Heart right ventricle (tissue), 16 donors: ENCODE data around the gene EXT2. TPM values are rescaled to one million over a fixed set of nuclear protein-coding genes. Genes with fewer than 3 reads are reported as not detected.

Source experiments
- ATAC-seq, 8 donors: fragments of 200-7000 bp; cut with Tn5 transposase; one replicate each; pipeline ENCODE4 v1.9.1; 2020; ENCODE audit warnings: mild to moderate bottlenecking in 8 of 8, moderate library complexity in 8 of 8, moderate number of reproducible peaks in 1 of 8
- DNase-seq, 2 donors: peaks; one replicate each; pipeline ENCODE4 v3.0.0-alpha.2; 2020
- H3K27ac ChIP-seq, 10 donors: fragments of 200-600 bp; sonication (generic) in 2 of 10; one replicate each; pipeline versions ENCODE4 v1.5.0 to v1.8.0; 2020 to 2022; ENCODE audit warnings: mild to moderate bottlenecking in 3 of 10
- H3K27me3 ChIP-seq, 7 donors: fragments of 200-600 bp; one replicate each; pipeline ENCODE4 v1.8.0; 2021 to 2022; ENCODE audit warnings: mild to moderate bottlenecking in 2 of 7
- H3K36me3 ChIP-seq, 9 donors: fragments of 200-600 bp; sonication (generic) in 1 of 9; one replicate each; pipeline versions ENCODE4 v1.5.0 to v1.8.0; 2020 to 2022; ENCODE audit warnings: mild to moderate bottlenecking in 2 of 9
- H3K4me1 ChIP-seq, 9 donors: fragments of 200-600 bp; sonication (generic) in 1 of 9; one replicate each; pipeline versions ENCODE4 v1.5.0 to v1.8.0; 2020 to 2022; ENCODE audit warnings: mild to moderate bottlenecking in 4 of 9
- H3K4me3 ChIP-seq, 10 donors: fragments of 200-600 bp; sonication (generic) in 2 of 10; one replicate each; pipeline versions ENCODE4 v1.5.0 to v1.8.0; 2020 to 2022; ENCODE audit warnings: mild to moderate bottlenecking in 7 of 10, moderate library complexity in 2 of 10
- H3K9me3 ChIP-seq, 11 donors: fragments of 200-600 bp in 10 of 11; sonication (generic) in 2 of 11; one replicate each; pipeline versions ENCODE4 v1.5.0 to v1.8.0; 2013 to 2022; ENCODE audit warnings: mild to moderate bottlenecking in 2 of 11, control low read depth in 1 of 11, moderate library complexity in 1 of 11
- CTCF ChIP-seq, 9 donors: fragments of 200-600 bp; sonication (generic) in 2 of 9; IDR thresholded peaks; one replicate each; pipeline versions ENCODE4 v1.5.0 to v1.8.0; 2021 to 2022; ENCODE audit warnings: antibody characterized with exemption in 9 of 9, mild to moderate bottlenecking in 5 of 9, moderate library complexity in 1 of 9
- WGBS, 2 donors: extraction: QIAGEN DNeasy Blood & Tissue Kit; methylation state at CpG; one replicate each; pipeline ENCODE4 v1.1.7; 2013; ENCODE audit warnings: inconsistent platforms in 1 of 2; 5-methylcytosine and 5-hydroxymethylcytosine counted together
- intact Hi-C, 10 donors: fragments of 100-400 bp; cut with DNase I; formaldehyde crosslinking; loops; one replicate each; pipeline versions ENCODE4 v1.11.1 to v1.14.2; 2022
- polyA plus RNA-seq, 2 donors: library from polyadenylated mRNA; stranded (reverse); fragments of 200-250 nt; gene quantifications; one replicate each; pipeline ENCODE4 v1.2.3, GENCODE V29; 2013
- total RNA-seq, 10 donors: library from RNA; stranded (reverse); fragmentation: NEBNext Ultra II Directional in 3 of 10; extraction: Animal tissue kit (Norgen Biotek cat#: 25700) in 3 of 10; gene quantifications; one replicate each; pipeline versions ENCODE4 v1.2.1 to v1.2.4, GENCODE V29; 2021 to 2023
- donor health status: Arrhythmogenic right ventricular cardiomyopathy.
- donor health status: ischemic (EF 13 %, LVEDD 7.1; RV severe dilation, severe dysfunction).
- donor health status: healthy with polysubstance abuse.
- donor health status: DM: no; HTN: yes; CAD: no.
- donor health status: DM: no; HTN: no; CAD: no.
- donor health status: ischemic (EF 25% LVEDD 6.9; RV normal size, moderate dysfunction).
- donor health status: ischemic (EF 25% LVEDD 5.7; RV mildly dilated, moderate dysfunction).
- donor health status: healthy.
- donor health status: DM: yes; HTN: yes; CAD: no.
- donor health status: Ischemic cardiomyopathy.
- donor health status: ischemic (EF 35%, LVEDD 5.7; RV mildly dilated, moderate dysfunction).
- donor health status: nonischemic (EF 11% LVEDD 7.7; RV severe dilation, severe dysfunction).
- donor health status: DM: yes; HTN: yes; CAD: no.
- donor health status: PGD.
- donor health status: ischemic (EF 29% LVEDD 5.4; RV normal size, mild dysfunction).
- donor health status: nonischemic (EF 23%, LVEDD 6.1; RV moderate dilation, normal function).

EXT2 gene
- total and polyA plus RNA-seq, 12 donors, result 18.7 to 35.1 (median 28.2) TPM

GRCh38 chr11:44083906-44084305 lies 11.6 kb upstream of the EXT2 start:
- Histone ChIP-seq H3K4me1 (no peaks in the 10 kb centered on the region), H3K9me3 (peaks cover 0 to 7% (median 0%) of the 10 kb centered on the region in 11 donors), H3K4me3 (no peak overlapping the region), H3K36me3 (peaks cover 0 to 60% (median 3%) of the 10 kb centered on the region in 9 donors), H3K27me3 (no peaks in the 10 kb centered on the region), H3K27ac (no peak overlapping the region)
- no peak for TF ChIP-seq CTCF (IDR thresholded peaks at IDR 0.05)
- no peak for ATAC-seq
- no peak for DNase-seq
- intact Hi-C loops, result no loop called here
- 78 to 81% methylated on average over 5 of the region's 5 CpGs for WGBS, 2 donors

- Histone ChIP-seq H3K27ac (no peak overlapping the region), H3K9me3 (peaks cover 0 to 9% (median 0%) of the 10 kb centered on the region in 11 donors), H3K36me3 (peaks cover 0 to 46% (median 3%) of the 10 kb centered on the region in 9 donors), H3K27me3 (no peaks in the 10 kb centered on the region), H3K4me1 (peaks cover 0 to 4% (median 0%) of the 10 kb centered on the region in 9 donors), H3K4me3 (no peak overlapping the region)
- no peak for TF ChIP-seq CTCF (IDR thresholded peaks at IDR 0.05)
- 100% methylated on average over 1 of the region's 1 CpG for WGBS, 2 donors
- DNase-seq (no peak), ATAC-seq (no peak)
- intact Hi-C loops, result no loop called here
Observed at GRCh38 chr11:44085330-44085729, 10.1 kb upstream of the EXT2 start.

DNA sequence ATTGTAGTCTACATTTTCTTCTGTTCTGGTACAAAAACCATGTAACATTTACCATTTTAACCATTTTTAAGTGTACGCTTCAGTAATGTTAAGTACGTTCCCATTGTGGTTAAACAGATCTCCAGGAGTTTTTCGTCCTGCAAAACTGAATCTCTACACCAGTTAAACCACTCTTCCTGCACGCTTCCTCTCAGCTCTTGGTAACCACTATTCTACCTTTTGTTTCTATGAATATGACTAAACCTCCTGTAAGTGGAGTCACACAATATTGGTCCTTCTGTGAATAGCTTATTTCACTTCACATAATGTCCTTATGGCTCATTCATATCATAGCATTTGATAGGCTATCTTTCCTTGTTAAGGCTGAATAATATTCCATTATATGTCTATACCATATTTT lies 7.1 kb upstream of the EXT2 start:
- Histone ChIP-seq H3K4me3 (no peak overlapping the region), H3K27ac (no peak overlapping the region), H3K4me1 (peaks cover 0 to 14% (median 0%) of the 10 kb centered on the region in 9 donors), H3K9me3 (peaks cover 0 to 9% (median 0%) of the 10 kb centered on the region in 11 donors), H3K36me3 (peaks cover 0 to 15% (median 0%) of the 10 kb centered on the region in 9 donors), H3K27me3 (no peaks in the 10 kb centered on the region)
- no peak for ATAC-seq
- TF ChIP-seq CTCF (IDR thresholded peaks at IDR 0.05), result no peak
- WGBS, 2 donors, result 97 to 98% methylated on average over 4 of the region's 4 CpGs
- intact Hi-C loops, result no loop called here
- no peak for DNase-seq

DNA sequence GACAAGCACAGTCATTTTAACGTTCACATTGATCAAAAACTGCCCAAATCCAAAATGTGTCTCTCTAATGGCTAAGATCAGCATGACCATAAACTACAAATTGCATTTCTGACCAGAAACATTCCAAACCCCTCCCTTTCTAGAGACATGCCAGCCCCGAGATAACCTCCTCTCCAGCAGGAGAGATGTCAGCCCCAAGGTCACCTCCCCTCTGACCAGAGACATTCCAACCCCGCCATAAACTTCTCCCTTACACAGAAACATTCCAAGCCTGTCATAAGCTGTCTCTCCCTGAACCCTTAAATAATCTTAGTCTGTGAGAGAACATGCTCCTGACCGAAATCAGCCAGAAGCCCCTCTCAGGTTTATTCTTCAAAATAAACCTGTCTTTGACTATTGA lies 6.6 kb upstream of the EXT2 start:
- intact Hi-C loops, result no loop called here
- DNase-seq (no peak), ATAC-seq (no peak)
- no peaks in the 10 kb centered on the region for H3K27me3 ChIP-seq
- no peak overlapping the region for H3K27ac ChIP-seq
- TF ChIP-seq CTCF (IDR thresholded peaks at IDR 0.05), result no peak
- 80 to 83% methylated on average over 4 of the region's 4 CpGs for WGBS, 2 donors
- peaks cover 0 to 11% (median 0%) of the 10 kb centered on the region in 9 donors for H3K36me3 ChIP-seq
- H3K4me1 ChIP-seq, result peaks cover 0 to 14% (median 0%) of the 10 kb centered on the region in 9 donors
- no peak overlapping the region for H3K4me3 ChIP-seq
- peaks cover 0 to 9% (median 0%) of the 10 kb centered on the region in 11 donors for H3K9me3 ChIP-seq
